Activated CD4-positive, alpha-beta T cell treated with anti-CD3 and anti-CD28 coated beads for 36 hours (primary cell): Measurements from ENCODE around the gene DAB2IP. TPM values are rescaled to one million over a fixed set of nuclear protein-coding genes. Genes with fewer than 3 reads are reported as not detected.
"Not testable (repeated sequence)": the region's sequence is repeated elsewhere in the genome, so short reads cannot be mapped to it uniquely, and the experiment has no call there.

Experiments
- ATAC-seq: fragments of 200-7000 bp; cut with Tn5 transposase; one replicate; pipeline ENCODE4 v1.10.0; 2021; ENCODE audit warnings: mild to moderate bottlenecking, moderate library complexity
- CTCF ChIA-PET: fragments of 350-600 bp; sonication (Branson Sonifier 250); formaldehyde crosslinking; loops from one replicate; lab custom pipeline; 2021; ENCODE audit warnings: antibody characterized with exemption; lab: Charles Lee
- POLR2A ChIA-PET: fragments of 350-600 bp; sonication (Branson Sonifier 250); formaldehyde crosslinking; loops from one replicate; lab custom pipeline; 2021; ENCODE audit warnings: antibody characterized with exemption, inconsistent platforms; lab: Charles Lee
- DNase-seq: peaks from one replicate; pipeline ENCODE4 v3.0.0-alpha.2; 2020
- H3K27ac Mint-ChIP-seq: one replicate; pipeline ENCODE4 v1.8.0; 2021; ENCODE audit warnings: mixed read lengths
- H3K27me3 Mint-ChIP-seq: one replicate; pipeline ENCODE4 v1.8.0; 2021; ENCODE audit warnings: mixed read lengths
- H3K36me3 Mint-ChIP-seq: one replicate; pipeline ENCODE4 v1.8.0; 2021; ENCODE audit warnings: low read depth, mixed read lengths
- H3K4me1 Mint-ChIP-seq: one replicate; pipeline ENCODE4 v1.8.0; 2021; ENCODE audit warnings: mixed read lengths
- H3K4me3 Mint-ChIP-seq: one replicate; pipeline ENCODE4 v1.8.0; 2021; ENCODE audit warnings: mild to moderate bottlenecking, moderate library complexity, mixed read lengths
- H3K9me3 Mint-ChIP-seq: one replicate; pipeline ENCODE4 v1.8.0; 2021; ENCODE audit warnings: low read depth, mixed read lengths
- intact Hi-C, 2 experiments: fragments of 100-400 bp; cut with DNase I in 1 of 2; cut with micrococcal nuclease in 1 of 2; formaldehyde crosslinking; loops; one replicate each; pipeline versions ENCODE4 v1.14.2 to v1.15.1; 2022 to 2024; cut with DNase I, micrococcal nuclease
- total RNA-seq, 2 experiments: library from RNA; stranded (reverse); gene quantifications; one replicate each; pipeline ENCODE4 v1.2.3, GENCODE V29; 2021

The DAB2IP gene
- total RNA-seq, 2 experiments from 2014 or later, result 0.02 to 0.28 TPM

DNA sequence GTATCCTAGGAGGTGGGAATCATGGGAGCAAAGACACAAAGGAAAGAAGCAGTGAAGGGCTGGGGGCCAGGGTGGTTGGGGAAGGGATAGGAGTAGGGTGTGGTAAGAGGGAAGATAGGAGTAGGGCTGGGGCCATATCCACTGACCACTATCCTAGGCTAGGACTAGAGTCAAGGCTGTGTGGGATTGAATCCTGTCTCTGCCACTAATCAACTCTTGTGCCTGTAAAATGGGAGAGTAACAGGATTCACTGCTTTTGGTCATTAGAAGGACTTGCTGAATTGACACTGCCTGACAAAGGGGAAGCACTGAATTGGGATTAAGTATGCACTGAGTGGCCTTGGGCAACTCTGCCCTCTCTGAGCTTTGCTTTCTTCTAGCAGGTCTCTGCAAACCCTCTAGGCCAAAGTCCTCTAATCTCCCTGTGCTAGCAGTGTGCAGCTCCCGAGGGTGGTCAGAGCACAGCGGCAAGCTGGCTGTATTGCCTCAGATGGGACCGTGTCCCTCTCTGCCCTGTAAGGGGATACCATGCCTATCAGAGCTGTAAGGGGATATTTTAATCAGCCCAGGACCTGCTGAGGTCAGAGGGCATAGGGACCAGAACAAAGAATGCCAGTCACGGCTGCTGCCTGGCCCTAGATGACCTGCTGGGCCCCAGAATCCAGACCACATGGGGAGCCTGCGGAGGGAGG, 12.4 kb upstream of the DAB2IP start:
- DNase-seq (no peak), ATAC-seq (no peak)
- Mint-ChIP-seq H3K27ac (no peak overlapping the region), H3K4me3 (no peak overlapping the region), H3K9me3 (no peaks in the 10 kb centered on the region), H3K4me1 (peaks cover 4% of the 10 kb centered on the region), H3K36me3 (no peaks in the 10 kb centered on the region), H3K27me3 (peaks cover 4% of the 10 kb centered on the region)
- ChIA-PET CTCF (interaction anchor here (0.5 kb wide), 1 partner anchor 328 kb away, joined by 3 read pairs; no protein-coding TSS in a partner anchor), POLR2A (no interaction called here)
- intact Hi-C loops, result no loop called here

DNA sequence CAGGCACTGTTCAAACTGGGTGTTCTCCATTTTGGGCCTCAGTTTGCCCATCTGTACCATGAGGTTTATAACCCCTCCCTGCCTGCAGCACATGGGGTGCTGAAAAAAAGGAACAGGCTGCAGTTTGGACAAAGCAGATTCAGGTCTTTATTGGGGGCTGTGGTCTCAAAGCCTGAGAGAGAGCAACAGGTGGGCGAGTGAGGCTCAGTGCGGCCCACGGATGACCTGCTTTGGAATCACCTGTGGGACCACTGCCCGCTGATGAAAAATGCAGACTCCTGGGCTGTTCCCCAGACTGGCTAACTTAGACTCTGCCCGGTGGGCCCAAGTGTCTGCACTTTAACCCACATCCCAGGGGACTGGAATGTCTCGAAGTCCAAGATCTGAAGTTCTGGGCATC, 11.8 kb upstream of the DAB2IP start:
- Mint-ChIP-seq H3K27me3 (peaks cover 4% of the 10 kb centered on the region), H3K4me3 (no peak overlapping the region), H3K27ac (no peak overlapping the region), H3K9me3 (no peaks in the 10 kb centered on the region), H3K4me1 (no peaks in the 10 kb centered on the region), H3K36me3 (no peaks in the 10 kb centered on the region)
- intact Hi-C loops, result loop anchor here (2.0 kb wide), 1 partner anchor 353 kb away; no protein-coding TSS in a partner anchor
- DNase-seq, result no peak
- ChIA-PET POLR2A (no interaction called here), CTCF (interaction anchor here (0.5 kb wide), 1 partner anchor 327 kb away, joined by 3 read pairs; no protein-coding TSS in a partner anchor)
- no peak for ATAC-seq

DNA sequence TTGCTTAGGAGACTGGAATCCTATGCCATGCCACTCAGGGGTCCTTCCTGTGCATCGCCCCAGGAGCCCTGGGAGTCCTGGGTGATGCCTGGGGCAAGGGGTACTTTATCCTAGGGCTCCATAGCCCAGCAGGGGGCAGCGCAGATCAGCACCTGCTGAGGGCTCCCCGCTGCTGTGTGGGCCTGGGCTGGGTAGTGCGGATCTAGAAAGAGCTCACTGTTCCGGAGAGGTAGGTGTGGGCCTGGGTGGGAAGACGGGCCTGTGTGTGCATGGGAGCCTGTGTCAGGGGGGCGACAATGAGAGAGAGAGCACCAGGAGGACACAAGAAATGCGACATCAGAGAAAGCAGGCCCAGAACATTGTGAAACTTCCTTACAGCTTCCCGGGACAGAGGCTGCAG, 11.4 kb upstream of the DAB2IP start:
- intact Hi-C loops, result loop anchor here (2.0 kb wide), 1 partner anchor 353 kb away; no protein-coding TSS in a partner anchor
- POLR2A ChIA-PET, result no interaction called here
- H3K9me3 Mint-ChIP-seq, result no peaks in the 10 kb centered on the region
- H3K27me3 Mint-ChIP-seq, result peaks cover 2% of the 10 kb centered on the region
- peak; percentile 77 for ATAC-seq
- no peaks in the 10 kb centered on the region for H3K36me3 Mint-ChIP-seq
- CTCF ChIA-PET, result interaction anchor here (0.6 to 1.1 kb wide), 3 partner anchors 9 to 358 kb away, joined by 3 read pairs; no protein-coding TSS in a partner anchor
- DNase-seq, result peak; percentile 71
- no peak overlapping the region for H3K27ac Mint-ChIP-seq
- H3K4me1 Mint-ChIP-seq, result no peaks in the 10 kb centered on the region
- H3K4me3 Mint-ChIP-seq, result no peak overlapping the region

DNA sequence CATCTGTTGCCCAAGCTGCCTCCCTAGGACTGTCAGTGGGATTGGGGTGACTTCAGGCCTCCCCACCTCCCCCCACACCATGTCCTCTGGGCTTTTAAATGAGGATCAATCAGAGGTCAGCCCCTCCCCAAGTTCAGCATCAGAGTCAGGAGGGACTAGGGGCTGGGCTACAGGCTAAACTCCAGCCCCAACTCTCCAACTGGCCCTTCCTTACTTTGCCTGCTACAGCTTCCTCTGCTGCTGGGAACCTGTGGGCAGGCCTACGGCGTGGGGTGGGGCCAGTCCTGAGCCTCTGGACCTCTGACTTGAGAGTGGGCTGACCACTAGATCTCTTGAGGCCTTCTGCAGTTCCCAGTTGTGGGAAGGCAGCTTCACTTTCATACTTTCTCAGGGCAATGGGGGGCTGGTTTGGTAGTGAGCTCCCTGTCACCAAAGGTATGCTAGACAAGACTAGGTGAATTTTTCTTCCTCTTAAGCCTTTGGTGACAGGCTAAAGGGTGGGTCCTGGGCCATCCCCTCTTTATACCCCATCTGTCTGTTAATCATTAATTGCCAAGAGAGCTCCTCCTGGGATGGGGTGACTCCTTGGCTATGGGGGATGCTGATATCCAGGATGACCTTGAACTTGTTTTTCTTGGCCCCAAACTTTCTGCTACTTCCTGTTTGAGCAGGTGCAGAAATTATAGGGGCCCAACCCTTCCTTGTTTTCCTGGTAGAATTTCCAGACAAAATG, 10.8 kb upstream of the DAB2IP start:
- POLR2A ChIA-PET, result no interaction called here
- no peaks in the 10 kb centered on the region for H3K27me3 Mint-ChIP-seq
- no peak overlapping the region for H3K4me3 Mint-ChIP-seq
- CTCF ChIA-PET, result interaction anchor here (0.6 to 1.1 kb wide), 3 partner anchors 9 to 357 kb away, joined by 3 read pairs; no protein-coding TSS in a partner anchor
- DNase-seq (no peak), ATAC-seq (no peak)
- intact Hi-C loops, result loop anchor here (2.0 kb wide), 1 partner anchor 352 kb away; no protein-coding TSS in a partner anchor
- H3K36me3 Mint-ChIP-seq, result no peaks in the 10 kb centered on the region
- no peaks in the 10 kb centered on the region for H3K9me3 Mint-ChIP-seq
- no peaks in the 10 kb centered on the region for H3K4me1 Mint-ChIP-seq
- H3K27ac Mint-ChIP-seq, result no peak overlapping the region

DNA sequence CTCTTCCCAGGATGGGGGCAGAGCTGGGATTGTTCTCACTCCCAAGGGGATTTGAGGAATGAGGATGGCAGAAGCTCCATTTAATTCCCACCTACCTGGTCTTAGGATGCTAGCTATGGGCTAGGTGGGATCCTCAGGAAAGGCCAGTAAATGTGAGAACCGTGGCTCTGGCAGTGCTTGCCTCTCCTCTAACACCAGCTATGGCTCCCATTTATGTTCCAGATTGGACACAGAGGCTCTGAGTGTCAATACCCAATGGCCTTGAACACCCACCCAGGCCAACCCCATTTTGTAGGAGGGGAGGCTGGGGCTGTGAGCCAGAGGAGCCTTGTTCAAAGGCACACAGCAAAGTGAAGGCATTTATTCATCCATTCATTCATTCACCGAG, 10.2 kb upstream of the DAB2IP start:
- H3K36me3 Mint-ChIP-seq, result no peaks in the 10 kb centered on the region
- no peaks in the 10 kb centered on the region for H3K4me1 Mint-ChIP-seq
- DNase-seq (no peak), ATAC-seq (no peak)
- no peak overlapping the region for H3K4me3 Mint-ChIP-seq
- CTCF ChIA-PET, result interaction anchor here (1.1 kb wide), 2 partner anchors 8 to 357 kb away, joined by 3 read pairs; no protein-coding TSS in a partner anchor
- H3K9me3 Mint-ChIP-seq, result no peaks in the 10 kb centered on the region
- POLR2A ChIA-PET, result no interaction called here
- H3K27me3 Mint-ChIP-seq, result no peaks in the 10 kb centered on the region
- H3K27ac Mint-ChIP-seq, result no peak overlapping the region
- intact Hi-C loops, result loop anchor here (2.0 kb wide), 1 partner anchor 352 kb away; no protein-coding TSS in a partner anchor

DNA sequence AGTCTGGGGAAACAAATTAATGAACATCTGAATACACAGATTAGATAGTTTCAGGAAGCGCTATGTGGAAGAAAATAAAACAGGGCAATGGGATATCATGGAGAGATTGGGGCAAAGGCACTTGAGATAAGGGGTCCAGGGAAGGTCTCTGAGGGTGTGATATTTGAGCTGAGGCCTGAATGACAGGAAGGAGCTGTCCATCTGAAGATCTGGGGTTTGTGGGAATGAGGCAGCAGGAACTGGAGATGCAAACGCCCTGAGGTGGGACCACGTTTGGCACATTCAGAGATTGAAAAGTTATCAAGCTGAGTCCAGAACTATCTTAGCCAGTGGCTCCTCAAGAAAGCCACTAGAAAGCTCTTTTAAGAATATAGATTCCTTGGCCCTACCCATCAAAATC, 8.7 kb upstream of the DAB2IP start:
- Mint-ChIP-seq H3K36me3 (no peaks in the 10 kb centered on the region), H3K9me3 (no peaks in the 10 kb centered on the region), H3K4me3 (no peak overlapping the region), H3K4me1 (no peaks in the 10 kb centered on the region), H3K27me3 (no peaks in the 10 kb centered on the region), H3K27ac (no peak overlapping the region)
- intact Hi-C loops, result no loop called here
- ChIA-PET CTCF (no interaction called here), POLR2A (no interaction called here)
- no peak for ATAC-seq
- no peak for DNase-seq

DNA sequence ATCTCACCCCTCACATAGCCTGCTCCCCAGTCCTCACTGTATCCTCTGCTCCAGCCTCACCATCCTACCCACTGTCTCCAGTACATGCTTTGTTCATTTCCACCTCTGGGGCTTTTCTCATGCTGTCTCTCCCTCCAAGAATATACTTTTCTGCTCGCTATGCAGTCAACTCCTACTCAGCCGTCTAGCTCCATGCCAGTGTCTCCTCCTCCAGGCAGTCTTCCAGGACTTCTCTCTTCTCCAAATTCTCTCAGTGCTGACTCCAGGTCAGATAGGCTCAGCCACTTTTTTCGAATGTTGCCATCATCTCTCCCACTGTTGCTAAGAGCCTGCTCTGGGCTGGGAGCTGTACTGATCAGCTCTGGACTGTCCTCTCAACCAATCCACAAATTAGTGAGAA, 8.0 kb upstream of the DAB2IP start:
- intact Hi-C loops, result no loop called here
- POLR2A ChIA-PET, result no interaction called here

DNA sequence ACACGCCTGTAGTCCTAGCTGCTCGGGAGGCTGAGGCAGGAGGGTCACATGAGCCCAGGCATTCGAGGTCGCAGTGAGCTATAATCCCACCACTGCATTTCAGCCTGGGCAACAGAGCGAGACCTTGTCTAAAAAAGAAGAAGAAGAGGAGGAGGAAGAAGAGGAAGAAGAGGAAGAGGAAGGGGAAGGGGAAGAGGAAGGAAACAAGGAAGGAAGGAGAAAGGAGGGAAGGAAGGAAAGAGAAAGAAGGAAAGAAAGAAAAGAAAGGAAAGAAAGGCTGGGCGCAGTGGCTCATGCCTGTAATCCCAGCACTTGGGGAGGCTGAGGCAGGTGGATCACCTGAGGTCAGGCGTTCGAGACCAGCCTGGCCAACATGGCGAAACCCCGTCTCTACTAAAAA, 7.4 kb upstream of the DAB2IP start:
- CTCF ChIA-PET, POLR2A ChIA-PET, intact Hi-C loops: not testable (repeated sequence)

More for the DNA sequence above, 8.0 kb upstream of the DAB2IP start:
- Mint-ChIP-seq H3K4me1 (no peaks in the 10 kb centered on the region), H3K27ac (no peak overlapping the region), H3K4me3 (no peak overlapping the region), H3K27me3 (peaks cover 2% of the 10 kb centered on the region), H3K9me3 (no peaks in the 10 kb centered on the region), H3K36me3 (no peaks in the 10 kb centered on the region)
- no peak for DNase-seq
- CTCF ChIA-PET, result no interaction called here
- no peak for ATAC-seq

DNA sequence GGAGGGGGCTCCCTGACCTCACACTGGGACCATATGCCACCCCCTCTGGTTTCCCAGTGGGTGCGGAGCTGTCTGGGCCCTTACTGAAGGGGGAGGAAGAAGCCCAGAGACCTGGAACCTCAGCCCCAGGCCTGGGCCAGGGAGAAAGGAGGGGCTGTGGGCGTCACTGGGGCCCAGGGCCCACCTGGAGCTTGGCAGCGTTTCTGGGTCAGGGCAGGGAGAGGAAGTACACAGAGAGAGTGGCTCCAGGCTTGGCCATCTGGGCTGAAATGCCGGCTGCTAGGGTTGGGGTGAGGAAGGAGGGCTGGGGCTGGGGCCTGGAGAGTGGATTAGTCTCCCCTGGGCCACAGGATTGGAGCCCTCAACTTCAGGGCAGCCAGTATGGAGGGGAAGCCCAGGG, 6.4 kb upstream of the DAB2IP start:
- no peak for ATAC-seq
- CTCF ChIA-PET, result no interaction called here
- intact Hi-C loops, result no loop called here
- DNase-seq, result no peak
- peaks cover 8% of the 10 kb centered on the region for H3K27me3 Mint-ChIP-seq
- H3K4me1 Mint-ChIP-seq, result no peaks in the 10 kb centered on the region
- H3K4me3 Mint-ChIP-seq, result no peak overlapping the region
- H3K9me3 Mint-ChIP-seq, result no peaks in the 10 kb centered on the region
- no peak overlapping the region for H3K27ac Mint-ChIP-seq
- POLR2A ChIA-PET, result no interaction called here
- H3K36me3 Mint-ChIP-seq, result no peaks in the 10 kb centered on the region

More for the DNA sequence above, 7.4 kb upstream of the DAB2IP start:
- H3K27ac Mint-ChIP-seq, H3K4me3 Mint-ChIP-seq, H3K27me3 Mint-ChIP-seq, H3K36me3 Mint-ChIP-seq, DNase-seq, H3K4me1 Mint-ChIP-seq, H3K9me3 Mint-ChIP-seq, ATAC-seq: not testable (repeated sequence)

DNA sequence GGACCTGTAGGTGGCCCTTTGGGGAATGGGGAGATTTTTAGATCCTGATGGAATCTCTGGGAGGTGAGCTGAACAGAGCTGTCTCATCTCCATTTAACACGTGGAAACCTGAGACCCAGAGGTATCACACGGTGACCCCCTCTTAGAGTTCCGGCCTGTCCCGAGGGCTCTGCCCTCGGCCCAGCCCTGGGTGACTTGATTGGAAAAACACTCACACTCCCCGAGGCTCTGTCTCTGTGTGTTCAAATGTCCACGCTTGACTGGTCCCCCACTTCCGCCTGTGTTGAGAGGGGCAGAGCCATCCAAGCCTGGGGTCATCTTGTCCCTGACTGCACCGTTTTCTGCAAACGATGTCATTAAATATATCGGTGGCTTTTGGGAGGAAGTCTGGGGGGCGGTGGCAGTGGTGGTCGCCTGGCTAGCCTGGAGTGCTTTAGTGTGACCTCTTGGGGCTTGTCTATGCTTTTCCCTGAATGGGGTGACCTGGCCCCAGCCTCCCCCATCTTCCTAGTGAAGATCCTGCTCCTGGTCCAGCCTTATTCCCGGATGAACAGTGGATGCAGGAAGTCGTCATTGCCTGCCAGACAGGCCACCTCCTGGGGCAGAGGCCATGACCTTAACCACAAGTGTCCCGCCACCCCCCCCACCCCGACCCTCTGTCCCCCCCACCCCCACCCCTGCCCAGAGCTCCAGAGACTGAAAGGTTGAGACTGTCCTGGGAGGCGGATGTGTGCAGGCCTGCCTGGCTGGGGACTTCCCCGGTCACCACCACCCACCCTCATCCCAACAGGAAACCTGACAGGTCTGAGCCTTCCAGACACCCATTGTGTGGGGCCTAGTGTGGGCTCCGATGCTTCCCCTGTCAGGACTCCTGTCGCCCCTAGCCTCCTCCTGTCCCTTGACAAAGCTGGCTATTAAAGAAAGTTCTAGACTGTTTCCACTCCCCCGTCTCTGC, 5.3 kb upstream of the DAB2IP start:
- DNase-seq, result no peak
- POLR2A ChIA-PET, result no interaction called here
- H3K4me3 Mint-ChIP-seq, result no peak overlapping the region
- H3K4me1 Mint-ChIP-seq, result peaks cover 6% of the 10 kb centered on the region
- CTCF ChIA-PET, result interaction anchor here (0.6 kb wide), 1 partner anchor 36 kb away, joined by 3 read pairs; no protein-coding TSS in a partner anchor
- H3K27ac Mint-ChIP-seq, result no peak overlapping the region
- no peak for ATAC-seq
- H3K36me3 Mint-ChIP-seq, result no peaks in the 10 kb centered on the region
- H3K27me3 Mint-ChIP-seq, result peaks cover 15% of the 10 kb centered on the region
- intact Hi-C loops, result no loop called here
- H3K9me3 Mint-ChIP-seq, result no peaks in the 10 kb centered on the region

DNA sequence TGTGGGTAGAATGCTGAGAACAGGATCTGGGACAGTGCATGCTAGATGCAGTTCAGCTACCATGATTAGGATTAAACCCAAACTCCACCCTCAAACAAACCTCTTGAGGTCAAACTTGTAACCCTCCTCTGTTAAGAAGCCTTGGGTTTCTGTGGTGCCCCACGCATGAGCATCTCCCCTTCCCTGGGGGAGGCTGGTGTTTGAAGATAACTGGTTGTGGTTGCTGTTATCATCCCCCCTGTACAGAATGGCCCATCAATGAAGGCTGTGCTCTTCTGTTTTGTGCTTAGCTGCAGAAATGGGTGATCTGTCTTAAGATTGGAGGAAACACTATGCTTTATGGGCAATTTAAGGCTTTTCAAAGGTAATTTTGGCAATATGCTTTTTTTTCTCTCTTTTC, 4.4 kb upstream of the DAB2IP start:
- Mint-ChIP-seq H3K9me3 (no peaks in the 10 kb centered on the region), H3K4me1 (peaks cover 7% of the 10 kb centered on the region), H3K36me3 (no peaks in the 10 kb centered on the region), H3K27ac (no peak overlapping the region), H3K4me3 (no peak overlapping the region), H3K27me3 (peaks cover 16% of the 10 kb centered on the region)
- ChIA-PET POLR2A (no interaction called here), CTCF (no interaction called here)
- ATAC-seq, result no peak
- DNase-seq, result no peak
- intact Hi-C loops, result no loop called here
